ENCODE measurements around the gene CBFA2T2.

GRCh38 chr20:33569802-33570391 lies 80.0 kb downstream of the CBFA2T2 start:
- TF ChIP-seq, protein P1, sequence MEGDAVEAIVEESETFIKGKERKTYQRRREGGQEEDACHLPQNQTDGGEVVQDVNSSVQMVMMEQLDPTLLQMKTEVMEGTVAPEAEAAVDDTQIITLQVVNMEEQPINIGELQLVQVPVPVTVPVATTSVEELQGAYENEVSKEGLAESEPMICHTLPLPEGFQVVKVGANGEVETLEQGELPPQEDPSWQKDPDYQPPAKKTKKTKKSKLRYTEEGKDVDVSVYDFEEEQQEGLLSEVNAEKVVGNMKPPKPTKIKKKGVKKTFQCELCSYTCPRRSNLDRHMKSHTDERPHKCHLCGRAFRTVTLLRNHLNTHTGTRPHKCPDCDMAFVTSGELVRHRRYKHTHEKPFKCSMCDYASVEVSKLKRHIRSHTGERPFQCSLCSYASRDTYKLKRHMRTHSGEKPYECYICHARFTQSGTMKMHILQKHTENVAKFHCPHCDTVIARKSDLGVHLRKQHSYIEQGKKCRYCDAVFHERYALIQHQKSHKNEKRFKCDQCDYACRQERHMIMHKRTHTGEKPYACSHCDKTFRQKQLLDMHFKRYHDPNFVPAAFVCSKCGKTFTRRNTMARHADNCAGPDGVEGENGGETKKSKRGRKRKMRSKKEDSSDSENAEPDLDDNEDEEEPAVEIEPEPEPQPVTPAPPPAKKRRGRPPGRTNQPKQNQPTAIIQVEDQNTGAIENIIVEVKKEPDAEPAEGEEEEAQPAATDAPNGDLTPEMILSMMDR (IDR thresholded peaks at IDR 0.05): no peak
- TF ChIP-seq TCF7L2 (IDR thresholded peaks at IDR 0.05; ENCODE audit: low read depth, low read length): no peak
- TF ChIP-seq POLR2AphosphoS5 (IDR thresholded peaks at IDR 0.05; ENCODE audit: low read depth, low read length): no peak
- TF ChIP-seq REST (IDR thresholded peaks at IDR 0.05; ENCODE audit: insufficient read depth in 1 of 2, low read depth in 2 of 2, low read length in 1 of 2): no peak
- no peak for TF ChIP-seq SIN3A (IDR thresholded peaks at IDR 0.05; ENCODE audit: borderline replicate concordance, insufficient read depth, low read depth, low read length)

Measured in Panc1 (cell line).